NK-92 treated with Interleukin-12 subunit alpha and Interleukin-12 subunit beta, amount 100 ng/mL, for 24 hours (cell line): ENCODE data around the gene ADAMTS15.
"Not testable (repeated sequence)": the region's sequence is repeated elsewhere in the genome, so short reads cannot be mapped to it uniquely, and the experiment has no call there.

Experiments
- DNase-seq: peaks from one replicate; lab custom pipeline; 2025; lab: John Stamatoyannopoulos, UW

The ADAMTS15 gene

DNA sequence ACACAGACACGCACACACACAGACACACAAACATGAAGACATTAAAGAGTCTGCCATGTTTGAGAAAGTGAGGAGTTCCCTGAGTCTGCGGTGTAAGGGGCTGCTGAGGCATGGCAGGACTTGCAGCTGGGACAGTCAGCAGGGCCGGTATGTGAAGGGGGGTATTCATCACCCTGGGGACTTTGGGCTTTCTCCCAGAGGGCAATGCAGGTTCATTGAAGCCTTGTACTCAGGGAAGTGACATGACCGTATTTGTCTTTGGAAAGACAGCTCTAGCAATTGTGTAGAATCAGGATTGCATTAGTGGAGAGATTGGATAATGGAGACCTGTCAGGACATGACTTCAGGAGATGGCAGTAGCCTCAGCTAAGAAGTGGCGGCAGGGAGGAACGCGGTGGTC is 10.6 kb upstream of the ADAMTS15 start:
- DNase-seq = no peak

DNA sequence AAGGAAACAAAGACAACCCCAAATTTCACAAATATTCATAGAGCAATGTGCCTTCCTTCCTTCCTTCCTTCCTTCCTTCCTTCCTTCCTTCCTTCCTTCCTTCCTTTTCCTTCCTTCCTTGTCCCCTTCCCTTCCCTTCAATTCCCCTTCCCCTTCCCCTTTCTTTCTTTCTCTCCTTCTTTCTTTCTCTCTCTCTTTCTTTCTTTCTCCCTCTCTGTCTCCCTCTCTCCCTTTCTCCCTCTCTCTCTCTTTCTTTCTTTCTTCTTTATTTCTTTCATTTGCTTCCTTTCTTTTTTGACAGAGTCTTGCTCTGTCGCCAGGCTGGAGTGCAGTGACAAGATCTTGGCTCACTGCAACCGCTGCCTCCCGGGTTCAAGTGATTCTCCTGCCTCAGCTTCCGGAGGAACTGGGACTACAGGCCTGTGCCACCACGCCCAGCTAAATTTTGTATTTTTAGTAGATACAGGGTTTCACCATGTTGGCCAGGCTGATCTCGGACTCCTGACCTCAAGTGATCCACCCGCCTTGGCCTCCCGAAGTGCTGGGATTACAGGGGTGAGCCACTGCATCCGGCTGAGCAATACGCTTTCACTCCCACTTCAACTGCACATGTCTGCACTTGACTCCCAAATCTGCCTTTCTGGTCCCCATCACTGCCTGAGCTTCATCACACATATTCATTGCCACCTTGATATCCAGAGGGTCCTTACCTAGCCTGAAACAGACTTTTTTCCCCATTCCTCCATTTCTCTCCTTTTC is 9.9 kb upstream of the ADAMTS15 start:
- DNase-seq = not testable (repeated sequence)

DNA sequence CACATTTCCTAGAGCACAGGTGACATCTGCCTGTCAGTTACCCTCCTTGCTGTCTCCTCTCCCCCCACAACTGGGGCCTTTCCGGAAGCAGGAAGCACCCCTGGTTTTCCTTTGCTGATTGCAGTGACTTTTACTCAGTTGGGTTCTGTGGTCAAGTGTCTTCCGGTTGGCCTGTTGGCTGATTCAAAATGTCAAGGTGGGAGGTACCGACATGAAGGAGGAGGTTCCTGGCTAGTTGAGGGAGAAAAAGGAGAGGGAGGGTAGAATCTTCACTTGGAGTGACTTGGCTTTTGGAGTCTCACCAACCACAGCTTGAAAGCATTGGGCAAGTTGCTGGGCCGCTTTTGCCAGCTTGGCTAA is 9.3 kb upstream of the ADAMTS15 start:
- DNase-seq = peak; percentile 15

DNA sequence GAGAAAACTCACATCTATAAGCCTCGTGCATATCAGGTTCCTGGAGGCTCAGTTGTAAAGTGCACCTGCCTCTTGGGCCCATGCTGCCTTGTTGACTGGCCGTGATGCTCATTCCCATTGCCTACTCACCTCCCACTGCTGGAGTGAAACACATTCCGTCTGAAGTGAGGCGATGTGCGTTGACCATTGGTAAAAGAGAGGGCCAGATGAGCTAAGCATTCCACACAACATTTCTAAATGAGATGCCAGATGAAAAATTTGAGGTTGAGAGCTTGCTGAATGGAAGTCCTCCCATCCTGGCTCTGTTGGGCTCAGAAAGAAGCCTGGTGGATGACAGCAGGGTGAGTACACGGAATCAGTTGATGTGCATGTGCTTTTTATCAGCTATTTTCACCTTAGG is 8.6 kb upstream of the ADAMTS15 start:
- DNase-seq = no peak

- no peak for DNase-seq
Measured at GRCh38 chr11:130441719-130442118, 6.7 kb upstream of the ADAMTS15 start.

DNA sequence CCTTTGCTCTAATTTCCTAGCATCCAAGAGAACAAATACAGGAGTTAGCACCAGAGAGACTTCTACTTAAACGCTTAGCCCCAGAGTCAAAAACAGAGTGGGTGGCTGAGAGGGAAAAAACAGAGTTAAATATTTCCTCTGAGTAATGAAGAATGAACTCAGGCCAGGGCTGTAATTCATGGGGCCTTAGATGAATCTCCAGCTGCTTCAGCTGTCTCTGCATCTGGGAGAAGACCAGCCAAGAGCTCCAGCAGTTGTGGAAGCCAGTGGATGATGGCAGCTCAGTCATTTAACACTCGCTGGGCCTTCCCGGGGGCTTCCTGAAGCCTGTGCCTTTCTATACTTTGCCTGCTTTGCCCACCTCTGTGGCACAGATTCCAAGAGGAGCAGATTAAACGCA is 5.7 kb upstream of the ADAMTS15 start:
- DNase-seq = no peak

DNA sequence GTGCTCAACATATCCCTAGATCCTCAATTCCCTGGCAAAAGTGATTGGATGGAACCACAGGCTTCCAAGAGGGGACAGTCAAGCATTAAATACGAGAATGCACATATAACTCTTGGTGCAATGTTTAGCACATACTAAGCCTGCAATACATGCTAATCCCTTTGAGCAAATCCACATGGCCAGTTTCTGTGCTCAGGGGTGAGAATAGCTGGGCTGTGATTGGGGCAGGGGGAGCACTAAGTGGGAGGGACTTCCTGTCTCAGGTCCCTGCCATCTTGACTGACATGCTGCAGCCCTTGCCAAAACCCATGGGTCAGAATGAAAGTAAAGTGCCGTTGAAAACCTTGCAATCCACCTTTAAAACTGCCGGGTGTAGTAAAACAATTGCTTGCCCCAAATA is 2.7 kb upstream of the ADAMTS15 start:
- no peak for DNase-seq

DNA sequence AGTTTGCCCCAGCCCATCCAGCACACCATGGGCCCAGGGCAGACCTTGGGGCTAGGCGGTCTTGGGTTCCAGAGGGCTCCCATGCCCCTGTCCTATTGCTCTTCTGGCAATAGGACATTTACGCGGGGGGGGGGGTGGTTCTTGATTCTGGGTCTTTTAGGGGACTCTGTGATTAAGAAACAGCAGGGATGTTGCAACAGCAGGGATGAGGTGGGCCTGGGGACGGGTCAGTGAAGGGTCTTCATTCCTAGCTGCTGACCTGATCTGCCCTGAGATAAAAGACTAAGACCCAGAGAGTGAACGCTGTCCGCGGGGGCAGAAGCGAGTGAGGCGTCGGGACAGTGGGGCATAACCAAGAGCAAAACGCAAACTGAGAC is 418 bp upstream of the ADAMTS15 start:
- no peak for DNase-seq

- no peak for DNase-seq
Measured at GRCh38 chr11:130449310-130449990, 1.0 kb downstream of the ADAMTS15 start.

- no peak for DNase-seq
Measured at GRCh38 chr11:130449996-130450769, 1.7 kb downstream of the ADAMTS15 start.

GRCh38 chr11:130451231-130452019 is 3.0 kb downstream of the ADAMTS15 start:
- DNase-seq = no peak

DNA sequence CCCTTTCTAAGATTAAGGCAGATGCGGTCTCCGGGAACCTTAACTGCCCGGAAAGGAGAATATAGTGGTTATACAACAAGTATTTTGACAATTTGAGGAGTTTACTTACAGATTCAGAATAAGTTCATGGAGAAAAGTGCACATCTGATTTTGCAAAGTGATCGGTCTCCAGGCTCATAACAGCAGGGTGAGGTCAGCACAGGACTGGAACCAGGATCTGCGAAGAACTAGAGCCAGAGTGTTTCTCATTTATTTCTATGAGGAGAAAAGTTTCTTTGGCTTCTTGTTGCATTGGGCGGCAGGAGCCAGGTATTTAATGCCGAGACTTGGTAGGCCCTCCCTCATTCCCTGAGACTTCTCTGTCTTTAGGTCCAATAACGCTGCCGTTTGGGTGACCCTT is 3.7 kb downstream of the ADAMTS15 start:
- DNase-seq = no peak

- no peak for DNase-seq
Measured at GRCh38 chr11:130452940-130453339, 4.5 kb downstream of the ADAMTS15 start.

DNA sequence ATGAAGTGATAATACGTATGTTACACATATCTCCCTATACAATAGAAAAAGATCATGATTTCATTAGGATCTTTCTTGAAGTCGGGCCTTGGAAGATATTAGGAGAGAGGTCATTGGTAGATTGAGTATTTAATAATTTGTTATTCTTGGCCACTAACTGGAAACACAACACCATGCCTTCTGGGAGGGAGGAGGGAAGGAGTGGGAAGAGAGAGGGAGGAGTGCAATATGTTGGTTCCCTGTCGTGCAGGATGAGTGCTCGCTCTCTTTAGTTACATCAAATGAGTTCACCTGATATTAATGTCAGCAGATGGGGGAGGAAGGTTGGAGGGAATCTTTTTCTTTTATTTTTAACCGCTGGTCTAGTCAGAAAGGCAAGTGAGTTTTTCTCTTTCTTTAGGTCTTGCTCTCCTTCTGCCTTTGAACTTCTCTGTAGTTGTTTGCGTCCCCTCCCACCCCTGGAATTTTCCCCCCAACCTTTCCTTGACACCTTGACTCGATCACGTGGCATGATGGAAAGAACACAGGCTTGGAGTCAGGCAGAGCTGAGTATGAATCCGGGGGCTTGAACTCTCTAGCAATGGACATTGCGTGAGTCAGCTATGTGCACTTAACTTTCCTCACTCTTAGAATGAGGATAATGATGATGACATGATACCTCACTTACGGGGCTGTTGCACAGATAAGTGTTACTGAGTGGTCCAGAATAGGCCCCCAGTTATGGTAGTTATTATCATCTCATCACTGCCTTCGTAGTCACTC is 6.2 kb downstream of the ADAMTS15 start:
- DNase-seq = no peak

- DNase-seq = no peak
Measured at GRCh38 chr11:130455483-130456127, 7.2 kb downstream of the ADAMTS15 start.

DNA sequence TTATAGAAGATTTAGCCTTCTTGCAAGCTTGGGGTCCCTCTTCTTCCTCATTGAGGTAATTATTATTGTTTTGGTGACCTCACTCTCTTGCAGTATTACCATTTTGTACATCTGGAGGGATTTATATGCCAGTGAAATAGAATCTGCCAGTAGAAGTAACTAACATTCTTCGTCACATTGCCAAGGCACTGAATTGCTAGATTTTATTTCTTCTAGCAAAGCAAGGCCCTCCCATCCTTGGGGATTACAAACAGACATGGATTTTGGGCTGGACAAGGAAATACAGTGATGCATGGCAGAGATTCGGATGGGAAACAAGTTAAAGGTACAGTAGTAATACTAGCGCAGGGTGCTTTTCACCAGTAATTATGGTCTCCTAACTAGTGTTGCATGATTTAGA is 7.8 kb downstream of the ADAMTS15 start:
- no peak for DNase-seq

DNA sequence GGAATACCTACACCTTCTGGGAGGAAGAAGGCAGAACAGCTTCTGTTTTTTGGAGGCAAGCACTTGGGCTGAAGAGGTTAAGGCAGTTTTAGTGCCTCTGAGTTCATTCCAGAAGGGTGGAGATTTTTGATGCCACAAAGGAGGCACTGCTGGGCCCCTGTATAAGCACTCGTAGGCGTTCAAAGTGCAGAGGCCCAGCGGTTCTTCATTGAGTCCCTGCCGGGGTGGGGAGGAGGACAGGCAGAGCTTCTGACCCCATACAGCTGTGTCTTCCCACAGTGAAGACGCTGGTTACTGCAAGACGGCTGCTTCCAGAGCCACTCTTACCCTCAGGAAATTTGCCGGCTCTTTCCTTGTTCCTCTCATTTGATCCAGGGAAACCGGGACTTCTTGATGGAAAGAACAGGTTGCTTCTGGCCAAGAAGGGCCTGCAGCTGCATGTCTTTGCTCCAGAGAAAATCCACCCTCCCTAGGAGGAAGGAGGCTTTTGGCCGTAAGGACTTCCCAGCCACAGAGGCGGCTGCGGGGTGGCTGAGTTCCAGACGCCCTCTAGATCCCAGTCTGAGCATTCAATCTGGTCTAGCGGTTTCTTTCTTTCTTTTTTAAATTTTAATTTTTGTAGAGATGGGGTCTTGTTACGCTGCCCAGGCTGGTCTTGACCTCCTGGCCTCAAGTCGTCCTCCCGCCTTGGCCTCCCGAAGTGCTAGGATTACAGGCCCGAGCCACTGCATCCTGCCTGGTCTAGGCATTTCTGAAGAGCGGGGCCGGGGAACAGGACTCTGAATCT is 9.4 kb downstream of the ADAMTS15 start:
- DNase-seq = no peak

DNA sequence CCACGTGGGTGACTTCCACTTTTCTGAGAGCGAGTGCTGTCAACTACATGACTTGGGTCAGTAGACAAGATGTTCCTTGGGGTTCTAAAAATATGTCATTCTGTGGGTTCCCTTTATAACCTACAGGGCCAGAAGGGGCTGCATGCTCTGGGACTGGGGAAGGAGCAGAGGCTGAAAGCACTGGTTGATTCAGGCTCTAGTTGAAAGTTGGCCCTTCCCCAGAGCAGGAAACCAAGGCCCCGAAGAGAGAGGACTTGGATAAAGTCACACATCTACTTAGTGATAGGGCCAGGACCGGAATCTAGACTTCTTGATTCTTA is 9.9 kb downstream of the ADAMTS15 start:
- DNase-seq = no peak

- no peak for DNase-seq
Measured at GRCh38 chr11:130459521-130459920, 11.1 kb downstream of the ADAMTS15 start.

DNA sequence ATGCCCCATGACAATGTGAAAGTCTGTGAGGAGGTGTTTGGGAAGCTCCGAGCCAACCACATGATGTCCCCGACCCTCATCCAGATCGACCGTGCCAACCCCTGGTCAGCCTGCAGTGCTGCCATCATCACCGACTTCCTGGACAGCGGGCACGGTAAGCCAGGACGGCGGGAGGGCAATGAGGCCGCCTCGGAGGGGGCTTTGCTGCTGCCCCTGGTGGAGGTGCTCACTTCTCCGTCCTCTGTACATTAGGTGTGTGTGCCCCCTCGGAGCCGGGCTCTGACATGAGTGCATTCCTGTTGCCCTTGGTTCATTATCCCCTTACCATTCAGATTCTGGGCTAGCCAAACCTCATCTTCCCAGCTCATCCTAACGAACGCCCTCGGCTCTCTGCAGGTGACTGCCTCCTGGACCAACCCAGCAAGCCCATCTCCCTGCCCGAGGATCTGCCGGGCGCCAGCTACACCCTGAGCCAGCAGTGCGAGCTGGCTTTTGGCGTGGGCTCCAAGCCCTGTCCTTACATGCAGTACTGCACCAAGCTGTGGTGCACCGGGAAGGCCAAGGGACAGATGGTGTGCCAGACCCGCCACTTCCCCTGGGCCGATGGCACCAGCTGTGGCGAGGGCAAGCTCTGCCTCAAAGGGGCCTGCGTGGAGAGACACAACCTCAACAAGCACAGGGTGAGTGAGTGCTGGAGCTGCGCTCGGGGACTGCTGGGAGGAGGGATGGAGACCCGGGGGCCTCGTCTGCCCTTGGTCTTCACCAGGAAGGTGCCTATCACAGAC is 13.8 kb downstream of the ADAMTS15 start:
- no peak for DNase-seq
